HepG2 (cell line): ENCODE data around the gene TOR2A. TPM values are rescaled to one million over a fixed set of nuclear protein-coding genes. Genes with fewer than 3 reads are reported as not detected.

Experiments
- ATAC-seq: fragments of 200-7000 bp; cut with Tn5 transposase; 3 replicates; pipeline ENCODE4 v1.9.1; 2020; ENCODE audit warnings: mild to moderate bottlenecking, moderate library complexity
- BruUV-seq: library from RNA; stranded (reverse); fragments of 400-500 nt; replicated peaks from 2 replicates; lab custom pipeline; 2021; lab: Mats Ljungman, UMichigan
- CTCF ChIA-PET: fragments of 300-600 bp; formaldehyde crosslinking; extraction: SDS; loops from one replicate; lab custom pipeline; 2021; ENCODE audit warnings: low total read pairs, inconsistent platforms, low intra/inter-chr PET ratio; lab: Yijun Ruan, JAX
- POLR2A ChIA-PET: fragments of 350-600 bp; sonication (Branson Sonifier 250); formaldehyde crosslinking; loops from one replicate; lab custom pipeline; 2020; ENCODE audit warnings: antibody characterized with exemption, inconsistent platforms; lab: Yijun Ruan, JAX
- DNase-seq: peaks from one replicate; pipeline ENCODE4 v3.0.0-alpha.2; 2015; ENCODE audit warnings: low spot score
- FAIRE-seq: peaks from 3 replicates; lab custom pipeline; 2011; peaks lifted over from hg19 to GRCh38; lab: Jason Lieb, UNC
- H2AFZ ChIP-seq: one replicate; pipeline ENCODE4 v1.6.1; 2011; ENCODE audit warnings: low read length, inconsistent platforms
- H3K27ac ChIP-seq: fragments of 300-600 bp; 3 replicates; pipeline ENCODE4 v1.8.0; 2011; ENCODE audit warnings: mixed run types, mild to moderate bottlenecking, mixed read lengths, low read length, inconsistent platforms; ENCODE audit not compliant: insufficient read depth; ENCODE audit errors: extremely low read length
- H3K27me3 ChIP-seq, 2 experiments: fragments of 200-600 bp in 1 of 2; 2 replicates in 1 of 2; 3 replicates in 1 of 2; pipeline versions ENCODE4 v1.6.0 to v1.8.0; 2011; ENCODE audit warnings: low read length in 2 of 2, mild to moderate bottlenecking in 2 of 2, moderate library complexity in 2 of 2, inconsistent platforms in 1 of 2; ENCODE audit not compliant: insufficient read depth in 2 of 2, control insufficient read depth in 1 of 2
- H3K36me3 ChIP-seq, 2 experiments: fragments of 200-600 bp in 1 of 2; replicated peaks in 1 of 2; 2 replicates in 1 of 2; 3 replicates in 1 of 2; pipeline versions ENCODE4 v1.5.1 to v1.8.0; 2011; ENCODE audit warnings: low read length in 2 of 2, inconsistent platforms in 1 of 2; ENCODE audit not compliant: insufficient read depth in 2 of 2, control insufficient read depth in 1 of 2
- H3K4me1 ChIP-seq: 2 replicates; pipeline ENCODE4 v1.5.1; 2012; ENCODE audit warnings: low read length, inconsistent platforms; ENCODE audit not compliant: insufficient read depth
- H3K4me2 ChIP-seq: 2 replicates; pipeline ENCODE4 v1.6.0; 2011; ENCODE audit warnings: low read depth, low read length, inconsistent platforms
- H3K4me3 ChIP-seq, 3 experiments: fragments of 200-600 bp in 1 of 3; sonication (generic), shearing (Covaris generic) in 1 of 3; replicated peaks in 1 of 3; 2 replicates each; pipeline ENCODE4 v1.5.1; 2011 to 2016; ENCODE audit warnings: low read length in 3 of 3, inconsistent platforms in 2 of 3, low read depth in 2 of 3, mild to moderate bottlenecking in 2 of 3, control low read depth in 1 of 3, mixed read lengths in 1 of 3; ENCODE audit not compliant: insufficient read depth in 1 of 3
- H3K79me2 ChIP-seq: one replicate; pipeline ENCODE4 v1.6.1; 2011; ENCODE audit warnings: low read length, inconsistent platforms; ENCODE audit not compliant: insufficient read depth
- H3K9ac ChIP-seq: 2 replicates; pipeline ENCODE4 v1.6.0; 2011; ENCODE audit warnings: mild to moderate bottlenecking, low read depth, low read length, inconsistent platforms; ENCODE audit not compliant: insufficient read depth
- H3K9me3 ChIP-seq: 2 replicates; pipeline ENCODE4 v1.5.1; 2012; ENCODE audit warnings: mild to moderate bottlenecking, low read length
- H4K20me1 ChIP-seq: 2 replicates; pipeline ENCODE4 v1.6.0; 2011; ENCODE audit warnings: inconsistent platforms, mild to moderate bottlenecking, low read length, moderate library complexity; ENCODE audit not compliant: insufficient read depth
- PAX8 ChIP-seq: sonication (generic); formaldehyde crosslinking; IDR thresholded peaks from 2 replicates; pipeline ENCODE4 v1.8.0; 2022; ENCODE audit warnings: mild to moderate bottlenecking, missing genetic modification reagents, borderline replicate concordance
- PRMT3 ChIP-seq: sonication (generic); formaldehyde crosslinking; IDR thresholded peaks from 2 replicates; pipeline ENCODE4 v1.8.1; 2022; ENCODE audit warnings: low read depth, mild to moderate bottlenecking, moderate library complexity, missing genetic modification reagents, borderline replicate concordance
- SMAD9 ChIP-seq: sonication (generic); formaldehyde crosslinking; IDR thresholded peaks from 2 replicates; pipeline ENCODE4 v1.5.1; 2020; ENCODE audit warnings: mild to moderate bottlenecking, missing genetic modification reagents
- ZBTB33 ChIP-seq: sonication (generic); formaldehyde crosslinking; IDR thresholded peaks from 2 replicates; pipeline ENCODE4 v1.4.0; 2020; ENCODE audit warnings: missing genetic modification reagents
- ZBTB34 ChIP-seq: sonication (generic); formaldehyde crosslinking; IDR thresholded peaks from 2 replicates; pipeline ENCODE4 v1.8.0; 2022; ENCODE audit warnings: mild to moderate bottlenecking, missing genetic modification reagents
- WGBS: methylation state at CpG from one replicate; pipeline ENCODE4 v1.1.6; 2017; ENCODE audit warnings: low lambda C conversion rate; 5-methylcytosine and 5-hydroxymethylcytosine counted together
- in situ Hi-C: cut with HindIII; loops from 2 replicates; pipeline ENCODE4 v1.10.0; 2017; ENCODE audit warnings: low pct_unique_long_range_greater_than_20kb; ENCODE audit not compliant: extremely low pct_ligation_motif_present
- intact Hi-C: fragments of 100-400 bp; cut with micrococcal nuclease; formaldehyde crosslinking; loops from one replicate; pipeline ENCODE4 v1.10.0; 2022; ENCODE audit not compliant: unreplicated experiment
- polyA plus RNA-seq, 8 experiments: library from polyadenylated mRNA; depleted of rRNA in 3 of 8; stranded (reverse) in 7 of 8; unstranded in 1 of 8; fragments of >200 nt; fragmentation: Illumina TruSeq in 4 of 8; extraction: Trizol in 4 of 8; gene quantifications; 2 replicates each; pipeline versions ENCODE4 v1.2.1 to v1.2.3, GENCODE V29; 2011 to 2016; ENCODE audit warnings: low read depth in 4 of 8, missing spikeins in 1 of 8, mixed read lengths in 1 of 8; ENCODE audit not compliant: insufficient read depth in 1 of 8
- total RNA-seq, 5 experiments: library from RNA; depleted of rRNA; stranded (reverse); fragments of >200 nt; fragmentation: Illumina TruSeq; extraction: Trizol; gene quantifications; 2 replicates each; pipeline ENCODE4 v1.2.3, GENCODE V29; 2016; ENCODE audit warnings: low read depth in 1 of 5

Gene TOR2A
- total and polyA plus RNA-seq, 2 of the 13 experiments (the other 11 are each of a cell fraction or from before 2014, with no cell fraction given), result 3.5 to 7.2 TPM

- intact Hi-C loops, result no loop called here
These were observed 2.6 kb downstream of the TOR2A start for GRCh38 chr9:127732444-127732843.

DNA sequence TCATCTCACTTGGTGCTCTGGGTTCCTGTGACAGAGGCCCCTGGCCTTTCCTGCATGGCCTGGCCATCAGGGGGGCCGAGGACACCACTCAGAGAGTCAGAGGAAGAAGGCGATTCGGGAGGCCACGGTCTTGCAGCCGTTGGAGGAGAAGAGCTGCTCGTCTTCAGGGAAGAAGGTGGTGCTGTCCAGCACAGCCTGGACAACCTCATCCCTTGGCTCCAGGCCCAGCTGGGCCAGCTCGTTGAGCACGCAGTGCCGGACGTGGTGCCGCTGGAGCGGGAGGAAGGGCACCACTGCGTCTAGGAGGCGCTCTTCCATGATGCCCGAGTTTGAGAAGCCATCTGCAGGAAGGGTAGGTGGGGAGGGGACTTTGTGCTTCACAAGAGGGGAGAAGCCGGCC lies 3.2 kb downstream of the TOR2A start:
- ChIA-PET CTCF (interaction anchor here (3.9 kb wide), 1 partner anchor 142 kb away, joined by 33 read pairs; no protein-coding TSS in a partner anchor), POLR2A (no interaction called here)
- no peak for FAIRE-seq
- 84% methylated on average over 16 of the region's 16 CpGs for WGBS
- ATAC-seq, result no peak
- DNase-seq, result no peak
- Histone ChIP-seq H4K20me1 (no peaks in the 10 kb centered on the region), H3K27me3 (peaks cover 0 to 2% of the 10 kb centered on the region in 2 experiments; a peak in 1 of 5 replicates), H3K4me1 (peaks cover 38% of the 10 kb centered on the region), H3K27ac (no peak overlapping the region), H3K4me2 (no peak overlapping the region), H2AFZ (no peak overlapping the region), H3K36me3 (no peaks in the 10 kb centered on the region), H3K9me3 (no peaks in the 10 kb centered on the region), H3K9ac (no peak overlapping the region), H3K4me3 (no peak overlapping the region), H3K79me2 (no peaks in the 10 kb centered on the region)
- in situ Hi-C loops, result loop anchor here (10.0 kb wide), 1 partner anchor 227 kb away; no protein-coding TSS in a partner anchor
- no TSS peak for BruUV-seq
- intact Hi-C loops, result no loop called here
- TF ChIP-seq ZBTB33 (CRISPR knock-in tag) (peak; percentile 59; the same call in 1 of the 2 replicates), PAX8 (CRISPR knock-in tag) (no peak), PRMT3 (CRISPR knock-in tag) (no peak)

More at GRCh38 chr9:127732444-127732843, 2.6 kb downstream of the TOR2A start:
- Histone ChIP-seq H3K36me3 (no peaks in the 10 kb centered on the region), H3K27me3 (peaks cover 0 to 1% of the 10 kb centered on the region in 2 experiments; a peak in 1 of 5 replicates), H3K4me2 (no peak overlapping the region), H4K20me1 (no peaks in the 10 kb centered on the region), H2AFZ (no peak overlapping the region), H3K27ac (no peak overlapping the region), H3K4me3 (no peak overlapping the region), H3K4me1 (peaks cover 38% of the 10 kb centered on the region), H3K79me2 (no peaks in the 10 kb centered on the region), H3K9me3 (no peaks in the 10 kb centered on the region), H3K9ac (no peak overlapping the region)
- FAIRE-seq (no peak), ATAC-seq (no peak), DNase-seq (no peak)
- in situ Hi-C loops, result loop anchor here (10.0 kb wide), 1 partner anchor 228 kb away; no protein-coding TSS in a partner anchor
- WGBS, result 100% methylated on average over 1 of the region's 21 CpGs
- TF ChIP-seq ZBTB34 (CRISPR knock-in tag), result no peak
- TF ChIP-seq SMAD9 (CRISPR knock-in tag), result no peak
- BruUV-seq, result no TSS peak
- POLR2A ChIA-PET, result no interaction called here
- CTCF ChIA-PET, result interaction anchor here (3.9 kb wide), 1 partner anchor 142 kb away, joined by 33 read pairs; no protein-coding TSS in a partner anchor
